HepG2 (cell line): Measurements from ENCODE around the gene TNFAIP3. TPM values are rescaled to one million over a fixed set of nuclear protein-coding genes. Genes with fewer than 3 reads are reported as not detected.

Source experiments
- ATAC-seq: fragments of 200-7000 bp; cut with Tn5 transposase; 3 replicates; pipeline ENCODE4 v1.9.1; 2020; ENCODE audit warnings: mild to moderate bottlenecking, moderate library complexity
- BruUV-seq: library from RNA; stranded (reverse); fragments of 400-500 nt; replicated peaks from 2 replicates; lab custom pipeline; 2021; lab: Mats Ljungman, UMichigan
- CTCF ChIA-PET: fragments of 300-600 bp; formaldehyde crosslinking; extraction: SDS; loops from one replicate; lab custom pipeline; 2021; ENCODE audit warnings: low total read pairs, inconsistent platforms, low intra/inter-chr PET ratio; lab: Yijun Ruan, JAX
- POLR2A ChIA-PET: fragments of 350-600 bp; sonication (Branson Sonifier 250); formaldehyde crosslinking; loops from one replicate; lab custom pipeline; 2020; ENCODE audit warnings: antibody characterized with exemption, inconsistent platforms; lab: Yijun Ruan, JAX
- DNase-seq: peaks from one replicate; pipeline ENCODE4 v3.0.0-alpha.2; 2015; ENCODE audit warnings: low spot score
- FAIRE-seq: peaks from 3 replicates; lab custom pipeline; 2011; peaks lifted over from hg19 to GRCh38; lab: Jason Lieb, UNC
- H2AFZ ChIP-seq: one replicate; pipeline ENCODE4 v1.6.1; 2011; ENCODE audit warnings: low read length, inconsistent platforms
- H3K27ac ChIP-seq: fragments of 300-600 bp; 3 replicates; pipeline ENCODE4 v1.8.0; 2011; ENCODE audit warnings: mixed run types, mild to moderate bottlenecking, mixed read lengths, low read length, inconsistent platforms; ENCODE audit not compliant: insufficient read depth; ENCODE audit errors: extremely low read length
- H3K27me3 ChIP-seq, 2 experiments: fragments of 200-600 bp in 1 of 2; 2 replicates in 1 of 2; 3 replicates in 1 of 2; pipeline versions ENCODE4 v1.6.0 to v1.8.0; 2011; ENCODE audit warnings: low read length in 2 of 2, mild to moderate bottlenecking in 2 of 2, moderate library complexity in 2 of 2, inconsistent platforms in 1 of 2; ENCODE audit not compliant: insufficient read depth in 2 of 2, control insufficient read depth in 1 of 2
- H3K36me3 ChIP-seq, 2 experiments: fragments of 200-600 bp in 1 of 2; replicated peaks in 1 of 2; 2 replicates in 1 of 2; 3 replicates in 1 of 2; pipeline versions ENCODE4 v1.5.1 to v1.8.0; 2011; ENCODE audit warnings: low read length in 2 of 2, inconsistent platforms in 1 of 2; ENCODE audit not compliant: insufficient read depth in 2 of 2, control insufficient read depth in 1 of 2
- H3K4me1 ChIP-seq: 2 replicates; pipeline ENCODE4 v1.5.1; 2012; ENCODE audit warnings: low read length, inconsistent platforms; ENCODE audit not compliant: insufficient read depth
- H3K4me2 ChIP-seq: 2 replicates; pipeline ENCODE4 v1.6.0; 2011; ENCODE audit warnings: low read depth, low read length, inconsistent platforms
- H3K4me3 ChIP-seq, 3 experiments: fragments of 200-600 bp in 1 of 3; sonication (generic), shearing (Covaris generic) in 1 of 3; replicated peaks in 1 of 3; 2 replicates each; pipeline ENCODE4 v1.5.1; 2011 to 2016; ENCODE audit warnings: low read length in 3 of 3, inconsistent platforms in 2 of 3, low read depth in 2 of 3, mild to moderate bottlenecking in 2 of 3, control low read depth in 1 of 3, mixed read lengths in 1 of 3; ENCODE audit not compliant: insufficient read depth in 1 of 3
- H3K79me2 ChIP-seq: one replicate; pipeline ENCODE4 v1.6.1; 2011; ENCODE audit warnings: low read length, inconsistent platforms; ENCODE audit not compliant: insufficient read depth
- H3K9ac ChIP-seq: 2 replicates; pipeline ENCODE4 v1.6.0; 2011; ENCODE audit warnings: mild to moderate bottlenecking, low read depth, low read length, inconsistent platforms; ENCODE audit not compliant: insufficient read depth
- H3K9me3 ChIP-seq: 2 replicates; pipeline ENCODE4 v1.5.1; 2012; ENCODE audit warnings: mild to moderate bottlenecking, low read length
- H4K20me1 ChIP-seq: 2 replicates; pipeline ENCODE4 v1.6.0; 2011; ENCODE audit warnings: inconsistent platforms, mild to moderate bottlenecking, low read length, moderate library complexity; ENCODE audit not compliant: insufficient read depth
- CEBPG ChIP-seq: IDR thresholded peaks from 2 replicates; pipeline ENCODE4 v1.6.1; 2016
- HNF1B ChIP-seq: sonication (generic); formaldehyde crosslinking; IDR thresholded peaks from 2 replicates; pipeline ENCODE4 v1.5.1; 2020; ENCODE audit warnings: mild to moderate bottlenecking, moderate library complexity, missing genetic modification reagents
- SP5 ChIP-seq: IDR thresholded peaks from 2 replicates; pipeline ENCODE4 v1.6.1; 2016; ENCODE audit warnings: low read depth, borderline replicate concordance
- SRF ChIP-seq: IDR thresholded peaks from 2 replicates; pipeline ENCODE4 v1.6.1; 2011; ENCODE audit warnings: mild to moderate bottlenecking, low read depth, low read length, moderate library complexity
- WGBS: methylation state at CpG from one replicate; pipeline ENCODE4 v1.1.6; 2017; ENCODE audit warnings: low lambda C conversion rate; 5-methylcytosine and 5-hydroxymethylcytosine counted together
- in situ Hi-C: cut with HindIII; loops from 2 replicates; pipeline ENCODE4 v1.10.0; 2017; ENCODE audit warnings: low pct_unique_long_range_greater_than_20kb; ENCODE audit not compliant: extremely low pct_ligation_motif_present
- intact Hi-C: fragments of 100-400 bp; cut with micrococcal nuclease; formaldehyde crosslinking; loops from one replicate; pipeline ENCODE4 v1.10.0; 2022; ENCODE audit not compliant: unreplicated experiment
- polyA plus RNA-seq, 8 experiments: library from polyadenylated mRNA; depleted of rRNA in 3 of 8; stranded (reverse) in 7 of 8; unstranded in 1 of 8; fragments of >200 nt; fragmentation: Illumina TruSeq in 4 of 8; extraction: Trizol in 4 of 8; gene quantifications; 2 replicates each; pipeline versions ENCODE4 v1.2.1 to v1.2.3, GENCODE V29; 2011 to 2016; ENCODE audit warnings: low read depth in 4 of 8, missing spikeins in 1 of 8, mixed read lengths in 1 of 8; ENCODE audit not compliant: insufficient read depth in 1 of 8
- total RNA-seq, 5 experiments: library from RNA; depleted of rRNA; stranded (reverse); fragments of >200 nt; fragmentation: Illumina TruSeq; extraction: Trizol; gene quantifications; 2 replicates each; pipeline ENCODE4 v1.2.3, GENCODE V29; 2016; ENCODE audit warnings: low read depth in 1 of 5
- TF ChIP-seq, protein P1 (sequence below): conservative IDR thresholded peaks from 2 replicates; pipeline ENCODE4 v1.6.1; 2018; ENCODE audit warnings: missing genetic modification reagents
- TF ChIP-seq, protein P2 (sequence below): IDR thresholded peaks from 2 replicates; pipeline ENCODE4 v1.6.1; 2018; ENCODE audit warnings: missing genetic modification reagents, mild to moderate bottlenecking, missing compliant biosample characterization

The TNFAIP3 gene
- total and polyA plus RNA-seq, 2 of the 13 experiments (the other 11 are each of a cell fraction or from before 2014, with no cell fraction given), result 28.2 to 47.1 TPM

- Histone ChIP-seq H4K20me1 (no peaks in the 10 kb centered on the region), H3K36me3 (no peaks in the 10 kb centered on the region), H3K4me2 (no peak overlapping the region), H3K9ac (no peak overlapping the region), H2AFZ (no peak overlapping the region), H3K9me3 (no peaks in the 10 kb centered on the region), H3K4me1 (peaks cover 18% of the 10 kb centered on the region), H3K27ac (no peak overlapping the region), H3K27me3 (no peaks in the 10 kb centered on the region; a peak in 1 of 5 replicates), H3K4me3 (no peak overlapping the region), H3K79me2 (no peaks in the 10 kb centered on the region)
- BruUV-seq, result no TSS peak
- ATAC-seq (no peak), FAIRE-seq (no peak), DNase-seq (no peak)
- intact Hi-C loops, result no loop called here
- ChIA-PET CTCF (no interaction called here), POLR2A (interaction anchor here (0.7 to 1.7 kb wide), 2 partner anchors 34 to 1795 kb away, joined by 3 to 5 read pairs; partner anchors contain the start of gene TNFAIP3)
- TF ChIP-seq CEBPG (CRISPR knock-in tag) (no peak), HNF1B (no peak), SRF (no peak), SP5 (CRISPR knock-in tag) (no peak)
- TF ChIP-seq, protein P1, sequence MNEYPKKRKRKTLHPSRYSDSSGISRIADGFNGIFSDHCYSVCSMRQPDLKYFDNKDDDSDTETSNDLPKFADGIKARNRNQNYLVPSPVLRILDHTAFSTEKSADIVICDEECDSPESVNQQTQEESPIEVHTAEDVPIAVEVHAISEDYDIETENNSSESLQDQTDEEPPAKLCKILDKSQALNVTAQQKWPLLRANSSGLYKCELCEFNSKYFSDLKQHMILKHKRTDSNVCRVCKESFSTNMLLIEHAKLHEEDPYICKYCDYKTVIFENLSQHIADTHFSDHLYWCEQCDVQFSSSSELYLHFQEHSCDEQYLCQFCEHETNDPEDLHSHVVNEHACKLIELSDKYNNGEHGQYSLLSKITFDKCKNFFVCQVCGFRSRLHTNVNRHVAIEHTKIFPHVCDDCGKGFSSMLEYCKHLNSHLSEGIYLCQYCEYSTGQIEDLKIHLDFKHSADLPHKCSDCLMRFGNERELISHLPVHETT, result no peak
- TF ChIP-seq, protein P2, sequence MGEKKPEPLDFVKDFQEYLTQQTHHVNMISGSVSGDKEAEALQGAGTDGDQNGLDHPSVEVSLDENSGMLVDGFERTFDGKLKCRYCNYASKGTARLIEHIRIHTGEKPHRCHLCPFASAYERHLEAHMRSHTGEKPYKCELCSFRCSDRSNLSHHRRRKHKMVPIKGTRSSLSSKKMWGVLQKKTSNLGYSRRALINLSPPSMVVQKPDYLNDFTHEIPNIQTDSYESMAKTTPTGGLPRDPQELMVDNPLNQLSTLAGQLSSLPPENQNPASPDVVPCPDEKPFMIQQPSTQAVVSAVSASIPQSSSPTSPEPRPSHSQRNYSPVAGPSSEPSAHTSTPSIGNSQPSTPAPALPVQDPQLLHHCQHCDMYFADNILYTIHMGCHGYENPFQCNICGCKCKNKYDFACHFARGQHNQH, result no peak
- in situ Hi-C loops, result no loop called here
- WGBS, result 29% methylated on average over 2 of the region's 2 CpGs
These were observed 33.8 kb downstream of the TNFAIP3 start for GRCh38 chr6:137900815-137901214.
